ENCODE results near the gene CASTOR2. TPM values are rescaled to one million over a fixed set of nuclear protein-coding genes. Genes with fewer than 3 reads are reported as not detected.

Gene CASTOR2
- 1.5 and 7.3 TPM in 2 replicates for total RNA-seq

GRCh38 chr7:74964511-74965119 lies at the start of gene CASTOR2:
TSS of gene CASTOR2 (plus strand) at chr7:74964705. CDS start at chr7:74964986, 281 bp downstream.

Other genes starting within 250 kb of the CASTOR2 start
- gene NCF1, start 190.7 kb upstream of the CASTOR2 start, total RNA-seq, result 1.9 and 2.8 TPM in 2 replicates
- 1.6 and 3.3 TPM in 2 replicates for gene GTF2IRD2, start 113.1 kb upstream of the CASTOR2 start, total RNA-seq
- gene RCC1L, start 109.1 kb downstream of the CASTOR2 start, total RNA-seq, result 35.8 and 56.8 TPM in 2 replicates
- 23.5 and 25.2 TPM in 2 replicates for gene GTF2IRD2B, start 127.9 kb downstream of the CASTOR2 start, total RNA-seq